ENCODE data around the gene CDC20B.

DNA sequence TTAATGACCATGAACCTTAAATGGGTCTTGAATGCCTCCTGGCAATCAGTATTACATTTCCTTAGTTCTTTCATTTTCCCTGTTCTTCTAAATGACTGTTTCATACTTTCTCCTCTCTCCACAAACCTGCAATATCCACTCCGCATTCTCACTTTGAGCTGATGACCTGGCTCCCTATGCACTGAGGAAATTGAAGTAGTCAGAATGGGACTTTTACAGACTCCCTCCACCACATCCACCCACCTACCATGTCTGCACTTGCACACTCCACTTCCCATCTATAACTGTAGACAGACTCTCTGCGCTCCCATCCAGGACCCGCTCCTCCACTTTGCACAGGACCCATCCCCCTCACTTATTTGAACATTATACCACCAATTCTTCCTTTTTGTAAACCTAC, 106.7 kb downstream of the CDC20B start:
- TF ChIP-seq, protein P1, sequence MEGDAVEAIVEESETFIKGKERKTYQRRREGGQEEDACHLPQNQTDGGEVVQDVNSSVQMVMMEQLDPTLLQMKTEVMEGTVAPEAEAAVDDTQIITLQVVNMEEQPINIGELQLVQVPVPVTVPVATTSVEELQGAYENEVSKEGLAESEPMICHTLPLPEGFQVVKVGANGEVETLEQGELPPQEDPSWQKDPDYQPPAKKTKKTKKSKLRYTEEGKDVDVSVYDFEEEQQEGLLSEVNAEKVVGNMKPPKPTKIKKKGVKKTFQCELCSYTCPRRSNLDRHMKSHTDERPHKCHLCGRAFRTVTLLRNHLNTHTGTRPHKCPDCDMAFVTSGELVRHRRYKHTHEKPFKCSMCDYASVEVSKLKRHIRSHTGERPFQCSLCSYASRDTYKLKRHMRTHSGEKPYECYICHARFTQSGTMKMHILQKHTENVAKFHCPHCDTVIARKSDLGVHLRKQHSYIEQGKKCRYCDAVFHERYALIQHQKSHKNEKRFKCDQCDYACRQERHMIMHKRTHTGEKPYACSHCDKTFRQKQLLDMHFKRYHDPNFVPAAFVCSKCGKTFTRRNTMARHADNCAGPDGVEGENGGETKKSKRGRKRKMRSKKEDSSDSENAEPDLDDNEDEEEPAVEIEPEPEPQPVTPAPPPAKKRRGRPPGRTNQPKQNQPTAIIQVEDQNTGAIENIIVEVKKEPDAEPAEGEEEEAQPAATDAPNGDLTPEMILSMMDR (IDR thresholded peaks at IDR 0.05; ENCODE audit: low read depth, low read length, missing input control): no peak
- no peak for TF ChIP-seq GABPA (IDR thresholded peaks at IDR 0.05 in 1 of 2, conservative IDR thresholded peaks at IDR 0.05 in 1 of 2)
- TF ChIP-seq, protein P2, sequence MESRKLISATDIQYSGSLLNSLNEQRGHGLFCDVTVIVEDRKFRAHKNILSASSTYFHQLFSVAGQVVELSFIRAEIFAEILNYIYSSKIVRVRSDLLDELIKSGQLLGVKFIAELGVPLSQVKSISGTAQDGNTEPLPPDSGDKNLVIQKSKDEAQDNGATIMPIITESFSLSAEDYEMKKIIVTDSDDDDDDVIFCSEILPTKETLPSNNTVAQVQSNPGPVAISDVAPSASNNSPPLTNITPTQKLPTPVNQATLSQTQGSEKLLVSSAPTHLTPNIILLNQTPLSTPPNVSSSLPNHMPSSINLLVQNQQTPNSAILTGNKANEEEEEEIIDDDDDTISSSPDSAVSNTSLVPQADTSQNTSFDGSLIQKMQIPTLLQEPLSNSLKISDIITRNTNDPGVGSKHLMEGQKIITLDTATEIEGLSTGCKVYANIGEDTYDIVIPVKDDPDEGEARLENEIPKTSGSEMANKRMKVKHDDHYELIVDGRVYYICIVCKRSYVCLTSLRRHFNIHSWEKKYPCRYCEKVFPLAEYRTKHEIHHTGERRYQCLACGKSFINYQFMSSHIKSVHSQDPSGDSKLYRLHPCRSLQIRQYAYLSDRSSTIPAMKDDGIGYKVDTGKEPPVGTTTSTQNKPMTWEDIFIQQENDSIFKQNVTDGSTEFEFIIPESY (IDR thresholded peaks at IDR 0.05): no peak
- no peak for TF ChIP-seq HNF4A (conservative IDR thresholded peaks at IDR 0.05)
- TF ChIP-seq, protein P3, sequence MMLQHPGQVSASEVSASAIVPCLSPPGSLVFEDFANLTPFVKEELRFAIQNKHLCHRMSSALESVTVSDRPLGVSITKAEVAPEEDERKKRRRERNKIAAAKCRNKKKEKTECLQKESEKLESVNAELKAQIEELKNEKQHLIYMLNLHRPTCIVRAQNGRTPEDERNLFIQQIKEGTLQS (IDR thresholded peaks at IDR 0.05): no peak
- TF ChIP-seq RXRA (IDR thresholded peaks at IDR 0.05): no peak
- TF ChIP-seq YY1 (IDR thresholded peaks at IDR 0.05): no peak
- TF ChIP-seq RAD21 (IDR thresholded peaks at IDR 0.05): no peak
- TF ChIP-seq, protein P4, sequence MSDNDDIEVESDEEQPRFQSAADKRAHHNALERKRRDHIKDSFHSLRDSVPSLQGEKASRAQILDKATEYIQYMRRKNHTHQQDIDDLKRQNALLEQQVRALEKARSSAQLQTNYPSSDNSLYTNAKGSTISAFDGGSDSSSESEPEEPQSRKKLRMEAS (IDR thresholded peaks at IDR 0.05): no peak
- no peak for TF ChIP-seq HNF4G (IDR thresholded peaks at IDR 0.05)
- no peak for TF ChIP-seq EGR1 (IDR thresholded peaks at IDR 0.05; ENCODE audit: low read depth in 2 of 2)
- TF ChIP-seq FOXA1 (IDR thresholded peaks at IDR 0.05): no peak
- TF ChIP-seq, protein P5, sequence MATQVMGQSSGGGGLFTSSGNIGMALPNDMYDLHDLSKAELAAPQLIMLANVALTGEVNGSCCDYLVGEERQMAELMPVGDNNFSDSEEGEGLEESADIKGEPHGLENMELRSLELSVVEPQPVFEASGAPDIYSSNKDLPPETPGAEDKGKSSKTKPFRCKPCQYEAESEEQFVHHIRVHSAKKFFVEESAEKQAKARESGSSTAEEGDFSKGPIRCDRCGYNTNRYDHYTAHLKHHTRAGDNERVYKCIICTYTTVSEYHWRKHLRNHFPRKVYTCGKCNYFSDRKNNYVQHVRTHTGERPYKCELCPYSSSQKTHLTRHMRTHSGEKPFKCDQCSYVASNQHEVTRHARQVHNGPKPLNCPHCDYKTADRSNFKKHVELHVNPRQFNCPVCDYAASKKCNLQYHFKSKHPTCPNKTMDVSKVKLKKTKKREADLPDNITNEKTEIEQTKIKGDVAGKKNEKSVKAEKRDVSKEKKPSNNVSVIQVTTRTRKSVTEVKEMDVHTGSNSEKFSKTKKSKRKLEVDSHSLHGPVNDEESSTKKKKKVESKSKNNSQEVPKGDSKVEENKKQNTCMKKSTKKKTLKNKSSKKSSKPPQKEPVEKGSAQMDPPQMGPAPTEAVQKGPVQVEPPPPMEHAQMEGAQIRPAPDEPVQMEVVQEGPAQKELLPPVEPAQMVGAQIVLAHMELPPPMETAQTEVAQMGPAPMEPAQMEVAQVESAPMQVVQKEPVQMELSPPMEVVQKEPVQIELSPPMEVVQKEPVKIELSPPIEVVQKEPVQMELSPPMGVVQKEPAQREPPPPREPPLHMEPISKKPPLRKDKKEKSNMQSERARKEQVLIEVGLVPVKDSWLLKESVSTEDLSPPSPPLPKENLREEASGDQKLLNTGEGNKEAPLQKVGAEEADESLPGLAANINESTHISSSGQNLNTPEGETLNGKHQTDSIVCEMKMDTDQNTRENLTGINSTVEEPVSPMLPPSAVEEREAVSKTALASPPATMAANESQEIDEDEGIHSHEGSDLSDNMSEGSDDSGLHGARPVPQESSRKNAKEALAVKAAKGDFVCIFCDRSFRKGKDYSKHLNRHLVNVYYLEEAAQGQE (IDR thresholded peaks at IDR 0.05): no peak

Data from liver (tissue), 3 donors.